GM18861 (cell line): Measurements from ENCODE around the gene MAP3K6.
"Not testable (repeated sequence)": the region's sequence is repeated elsewhere in the genome, so short reads cannot be mapped to it uniquely, and the experiment has no call there.

Source experiments
- ATAC-seq: cut with Tn5 transposase; IDR thresholded peaks from one replicate; pipeline ENCODE4 v1.9.1; 2021; ENCODE audit not compliant: unreplicated experiment

The MAP3K6 gene, protein sequence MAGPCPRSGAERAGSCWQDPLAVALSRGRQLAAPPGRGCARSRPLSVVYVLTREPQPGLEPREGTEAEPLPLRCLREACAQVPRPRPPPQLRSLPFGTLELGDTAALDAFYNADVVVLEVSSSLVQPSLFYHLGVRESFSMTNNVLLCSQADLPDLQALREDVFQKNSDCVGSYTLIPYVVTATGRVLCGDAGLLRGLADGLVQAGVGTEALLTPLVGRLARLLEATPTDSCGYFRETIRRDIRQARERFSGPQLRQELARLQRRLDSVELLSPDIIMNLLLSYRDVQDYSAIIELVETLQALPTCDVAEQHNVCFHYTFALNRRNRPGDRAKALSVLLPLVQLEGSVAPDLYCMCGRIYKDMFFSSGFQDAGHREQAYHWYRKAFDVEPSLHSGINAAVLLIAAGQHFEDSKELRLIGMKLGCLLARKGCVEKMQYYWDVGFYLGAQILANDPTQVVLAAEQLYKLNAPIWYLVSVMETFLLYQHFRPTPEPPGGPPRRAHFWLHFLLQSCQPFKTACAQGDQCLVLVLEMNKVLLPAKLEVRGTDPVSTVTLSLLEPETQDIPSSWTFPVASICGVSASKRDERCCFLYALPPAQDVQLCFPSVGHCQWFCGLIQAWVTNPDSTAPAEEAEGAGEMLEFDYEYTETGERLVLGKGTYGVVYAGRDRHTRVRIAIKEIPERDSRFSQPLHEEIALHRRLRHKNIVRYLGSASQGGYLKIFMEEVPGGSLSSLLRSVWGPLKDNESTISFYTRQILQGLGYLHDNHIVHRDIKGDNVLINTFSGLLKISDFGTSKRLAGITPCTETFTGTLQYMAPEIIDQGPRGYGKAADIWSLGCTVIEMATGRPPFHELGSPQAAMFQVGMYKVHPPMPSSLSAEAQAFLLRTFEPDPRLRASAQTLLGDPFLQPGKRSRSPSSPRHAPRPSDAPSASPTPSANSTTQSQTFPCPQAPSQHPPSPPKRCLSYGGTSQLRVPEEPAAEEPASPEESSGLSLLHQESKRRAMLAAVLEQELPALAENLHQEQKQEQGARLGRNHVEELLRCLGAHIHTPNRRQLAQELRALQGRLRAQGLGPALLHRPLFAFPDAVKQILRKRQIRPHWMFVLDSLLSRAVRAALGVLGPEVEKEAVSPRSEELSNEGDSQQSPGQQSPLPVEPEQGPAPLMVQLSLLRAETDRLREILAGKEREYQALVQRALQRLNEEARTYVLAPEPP (N-terminal part only)

DNA sequence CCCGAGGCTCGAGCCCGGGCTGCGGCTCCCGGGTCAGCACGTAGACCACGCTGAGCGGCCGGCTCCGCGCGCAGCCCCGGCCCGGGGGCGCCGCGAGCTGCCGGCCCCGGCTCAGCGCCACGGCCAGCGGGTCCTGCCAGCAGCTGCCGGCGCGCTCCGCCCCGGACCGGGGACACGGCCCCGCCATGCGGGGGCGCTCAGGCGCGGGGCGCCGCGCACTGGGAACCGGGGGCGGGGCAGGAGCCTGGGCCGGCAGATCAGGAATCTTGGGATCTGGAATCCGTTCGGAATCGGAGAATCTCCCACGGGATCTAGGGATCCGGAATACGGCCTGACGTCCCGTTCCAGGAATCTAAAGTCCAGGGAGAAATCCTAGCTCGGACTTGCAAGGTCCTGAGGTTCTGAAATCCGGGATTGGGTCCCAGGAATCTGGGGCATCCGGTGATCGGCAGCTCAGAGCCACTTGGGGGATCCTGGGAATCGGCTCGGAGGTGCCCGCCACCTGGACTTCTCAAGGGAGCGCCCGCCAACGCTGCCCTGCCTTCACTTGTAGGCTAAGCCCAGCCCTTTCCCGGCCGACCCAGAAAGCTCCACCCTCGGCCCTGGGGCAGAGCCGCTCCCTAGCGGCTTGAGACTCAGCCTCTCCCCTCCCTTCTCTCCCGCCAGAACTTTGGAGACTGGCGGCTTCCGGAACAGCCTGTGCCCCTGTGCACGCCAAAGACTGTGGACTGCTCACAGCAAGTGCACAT is at the start of gene MAP3K6:
Gene MAP3K6, minus strand, starts transcription at position 551 of the 749 bp plus-strand sequence. Its CDS starts 364 bp downstream, at position 187.
- no peak for ATAC-seq

DNA sequence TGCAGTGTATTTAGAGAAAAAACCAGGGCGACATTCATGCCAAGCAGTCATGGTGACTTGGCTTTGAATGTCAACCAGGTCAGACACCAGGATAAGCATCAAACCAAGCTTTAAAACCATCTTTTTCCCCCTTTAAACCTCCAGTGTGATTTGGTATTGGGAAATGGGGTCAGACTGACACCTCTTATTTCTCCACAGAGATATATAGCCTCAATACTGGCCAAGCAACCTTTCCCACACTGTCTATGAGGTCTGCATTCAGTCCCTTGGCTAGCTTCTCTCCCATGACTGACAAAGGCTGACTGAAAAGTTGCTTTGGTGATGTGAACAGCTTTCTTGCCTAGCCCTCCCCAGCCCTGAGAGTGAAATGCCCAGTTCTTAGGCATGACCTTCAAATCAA is 47.3 kb upstream of the MAP3K6 start:
- no peak for ATAC-seq

DNA sequence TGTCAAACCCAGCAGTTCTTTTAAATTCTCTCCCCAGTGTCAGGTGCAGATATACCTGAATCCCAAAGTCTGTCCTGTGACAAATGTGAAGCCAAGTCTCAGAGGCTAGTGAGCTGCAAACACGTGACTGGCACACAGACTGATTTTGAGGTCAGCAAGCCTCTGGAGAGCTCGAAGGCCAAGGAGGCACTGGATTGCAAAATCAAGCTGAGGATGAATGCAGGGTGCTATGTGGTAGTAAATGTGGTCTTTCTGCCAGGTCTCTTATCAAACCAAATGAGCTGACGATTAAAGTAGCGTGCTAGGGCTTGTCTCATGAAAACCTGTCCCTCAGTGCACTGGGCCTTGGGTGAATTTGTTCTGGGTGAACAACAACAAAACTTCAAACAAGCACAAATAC is 46.2 kb upstream of the MAP3K6 start:
- ATAC-seq, result no peak

DNA sequence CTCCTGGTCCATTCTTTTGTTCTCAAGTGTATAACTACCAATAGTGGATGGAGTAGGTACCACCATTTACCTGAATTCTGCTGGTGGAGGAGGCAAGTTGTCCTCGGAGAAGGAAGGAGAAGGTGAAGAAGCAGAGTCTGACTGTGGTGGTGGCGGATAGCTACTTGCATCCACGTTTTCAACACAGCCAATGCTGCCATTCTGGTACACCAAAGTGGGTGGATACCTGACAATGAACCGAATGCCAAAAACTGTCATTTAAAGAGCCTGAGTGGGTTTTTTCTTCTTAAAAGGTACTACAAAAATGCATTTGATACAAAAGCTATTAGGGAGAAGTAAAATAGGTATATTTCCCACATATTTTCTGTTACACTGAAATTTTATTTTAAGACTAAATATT is 45.7 kb upstream of the MAP3K6 start:
- no peak for ATAC-seq

DNA sequence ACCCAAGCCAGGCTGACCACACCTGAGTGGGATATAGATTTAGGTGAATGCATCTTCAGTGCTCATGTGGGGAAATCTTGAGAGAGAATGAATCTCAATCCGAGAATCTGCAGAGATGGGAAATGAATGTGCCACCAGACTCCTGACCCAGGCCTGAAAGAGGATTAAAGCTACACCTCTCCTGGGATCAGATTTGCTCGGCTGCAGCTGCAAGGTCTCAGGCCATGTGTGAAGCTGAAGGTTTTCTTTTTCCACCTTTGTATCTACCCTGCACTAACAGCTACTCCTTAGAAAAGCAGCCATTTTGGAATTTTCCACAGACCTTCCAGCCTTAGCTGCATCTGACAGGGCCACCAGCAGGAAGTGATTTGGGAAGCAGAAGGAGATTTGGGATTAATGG is 43.9 kb upstream of the MAP3K6 start:
- no peak for ATAC-seq

DNA sequence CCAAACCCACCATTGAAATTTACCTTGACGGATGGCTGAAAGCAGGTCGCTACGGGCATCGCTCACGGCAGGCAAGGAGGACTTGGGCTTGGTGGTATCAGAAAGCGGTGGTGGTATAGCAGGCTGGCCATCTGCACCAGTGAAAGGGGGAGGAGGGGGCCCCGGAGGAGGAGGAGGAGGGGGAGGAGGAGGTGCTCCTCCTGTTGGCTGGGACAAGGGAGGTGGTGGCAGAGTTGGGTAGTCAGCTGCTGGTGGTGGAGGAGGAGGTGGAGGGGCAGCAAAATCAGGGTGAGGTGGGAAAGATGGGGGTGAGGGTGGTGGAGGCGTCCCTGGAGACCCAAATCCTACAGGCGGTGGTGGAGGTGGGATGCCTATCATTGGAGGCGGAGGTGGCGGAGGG is 42.9 kb upstream of the MAP3K6 start:
- ATAC-seq, result no peak

DNA sequence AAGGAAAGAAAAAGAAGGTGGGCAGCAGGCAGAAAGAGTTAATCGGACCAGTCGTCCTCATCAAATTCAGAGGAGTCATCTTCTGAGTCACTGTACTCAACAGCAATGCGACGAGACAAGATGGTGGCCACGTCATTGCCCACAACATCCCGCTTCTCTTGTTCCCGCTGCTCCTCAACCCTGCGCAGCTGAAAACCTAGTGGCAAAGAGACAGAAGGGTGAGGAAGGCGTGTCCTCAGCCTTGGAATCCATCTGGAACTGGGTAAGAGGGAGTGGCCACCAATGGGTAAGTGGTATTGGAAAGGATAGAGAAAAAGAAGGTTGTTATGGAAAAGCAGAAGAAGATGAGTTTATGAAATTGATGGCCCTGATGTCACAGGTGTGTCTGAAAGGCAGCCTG is 41.4 kb upstream of the MAP3K6 start:
- no peak for ATAC-seq

DNA sequence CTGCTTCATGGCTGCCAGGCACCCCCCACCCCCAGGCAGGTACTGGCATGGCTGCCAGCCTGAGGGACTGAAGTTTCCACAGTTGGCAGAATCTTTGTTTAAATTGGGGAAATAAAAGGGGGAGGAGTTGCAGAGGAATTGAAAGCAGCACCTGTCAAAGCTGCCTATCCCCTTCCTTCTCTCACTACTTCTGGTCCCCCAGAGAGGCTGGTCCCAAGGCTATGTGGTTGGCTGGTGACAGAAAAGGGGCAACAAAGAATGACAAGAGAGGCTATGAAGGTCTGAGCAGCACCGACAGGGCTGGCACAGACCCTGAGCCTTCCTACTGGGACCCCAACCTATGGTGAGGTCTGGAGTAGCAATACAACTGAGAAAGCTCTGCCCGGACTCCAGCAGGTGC is 40.0 kb upstream of the MAP3K6 start:
- not testable (repeated sequence) for ATAC-seq

DNA sequence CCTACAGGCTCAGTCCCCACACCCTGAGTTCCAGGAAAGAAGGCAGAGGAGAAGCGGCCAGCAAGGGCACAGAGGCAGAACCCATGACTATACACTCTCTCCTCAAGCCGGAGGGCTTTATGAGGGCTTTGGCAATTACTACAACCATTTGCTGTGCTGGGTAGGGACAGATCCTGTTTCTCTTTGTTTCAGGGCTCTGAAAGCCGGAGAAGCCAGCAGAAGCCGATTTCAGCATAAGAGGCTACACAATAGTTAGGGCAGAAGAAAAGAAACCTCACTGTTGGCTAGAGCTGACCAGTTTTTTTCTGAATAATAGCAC is 39.6 kb upstream of the MAP3K6 start:
- no peak for ATAC-seq

DNA sequence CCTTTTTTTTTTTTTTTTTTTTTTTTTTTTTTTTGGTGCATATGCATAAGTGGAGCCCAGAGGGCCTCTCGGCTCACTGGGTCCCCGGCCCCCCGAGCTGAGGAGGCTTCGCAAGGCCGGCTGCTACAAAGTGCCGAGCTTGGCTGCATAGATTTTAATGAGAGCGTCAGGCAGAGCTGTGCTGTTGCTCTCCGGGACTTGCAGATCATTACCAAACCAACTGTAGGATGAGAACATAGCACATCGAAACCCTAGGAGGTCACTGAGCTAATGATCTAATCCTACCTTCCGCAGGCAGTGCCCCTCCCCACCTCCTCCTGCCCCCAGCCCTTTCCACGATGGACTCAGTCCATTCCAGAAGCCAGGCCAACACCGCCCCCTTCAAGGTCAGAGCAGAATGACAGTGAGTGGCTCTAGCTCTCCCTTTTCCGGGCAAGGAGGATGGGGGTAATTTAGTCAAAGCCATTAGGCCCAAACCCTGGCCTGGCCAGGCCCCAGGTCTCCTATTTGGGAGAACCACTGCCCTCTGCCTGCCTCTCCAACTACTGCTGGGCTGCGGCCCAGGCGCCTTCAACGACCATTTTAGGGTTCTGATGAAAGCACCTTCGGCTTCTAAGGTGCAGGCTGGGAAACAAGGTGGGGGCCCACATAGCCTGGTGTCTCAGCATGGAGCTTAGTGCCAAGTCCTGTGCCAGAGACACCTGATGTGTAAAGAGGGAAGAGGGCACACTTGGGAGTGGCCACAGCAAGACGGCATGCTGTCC is 39.0 kb upstream of the MAP3K6 start:
- not testable (repeated sequence) for ATAC-seq

DNA sequence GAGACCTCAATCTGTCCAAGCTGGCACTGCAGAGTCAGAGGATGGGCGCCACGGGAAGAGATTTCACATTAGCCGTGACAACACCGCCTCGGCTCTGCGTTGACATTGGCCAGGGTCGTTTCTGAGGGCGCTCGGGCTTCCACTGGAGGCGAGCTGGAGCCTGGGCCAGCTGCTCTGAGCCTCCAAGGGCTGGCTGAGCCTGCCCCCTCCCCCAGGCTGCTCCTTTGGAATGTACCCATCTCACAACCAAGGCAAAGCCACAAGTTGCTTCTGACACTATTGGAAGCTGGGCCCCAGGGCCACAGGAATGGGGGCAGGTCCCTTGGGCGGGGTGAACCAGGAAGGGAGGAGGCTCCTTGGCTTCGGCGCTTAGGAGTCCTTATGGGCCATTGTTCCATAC is 38.3 kb upstream of the MAP3K6 start:
- no peak for ATAC-seq

DNA sequence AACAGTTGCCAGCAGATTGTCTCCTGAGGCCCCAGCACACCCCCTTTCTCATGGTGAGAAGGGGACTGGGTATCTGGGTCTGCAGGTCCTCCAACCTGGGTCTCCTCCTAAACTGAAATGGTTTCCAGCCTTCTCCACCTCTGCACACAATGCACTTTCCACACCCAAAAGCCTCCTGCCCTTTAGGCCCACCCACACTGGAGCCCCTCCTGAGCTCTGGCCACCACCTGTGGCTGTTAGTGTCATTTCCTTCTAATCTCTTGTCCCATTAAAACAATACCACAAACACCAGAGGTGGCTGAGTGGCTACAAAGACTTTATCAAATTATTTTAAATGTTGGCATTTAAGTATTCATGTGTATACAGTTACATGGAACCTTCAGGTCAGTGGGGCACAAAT is 37.2 kb upstream of the MAP3K6 start:
- ATAC-seq, result no peak

DNA sequence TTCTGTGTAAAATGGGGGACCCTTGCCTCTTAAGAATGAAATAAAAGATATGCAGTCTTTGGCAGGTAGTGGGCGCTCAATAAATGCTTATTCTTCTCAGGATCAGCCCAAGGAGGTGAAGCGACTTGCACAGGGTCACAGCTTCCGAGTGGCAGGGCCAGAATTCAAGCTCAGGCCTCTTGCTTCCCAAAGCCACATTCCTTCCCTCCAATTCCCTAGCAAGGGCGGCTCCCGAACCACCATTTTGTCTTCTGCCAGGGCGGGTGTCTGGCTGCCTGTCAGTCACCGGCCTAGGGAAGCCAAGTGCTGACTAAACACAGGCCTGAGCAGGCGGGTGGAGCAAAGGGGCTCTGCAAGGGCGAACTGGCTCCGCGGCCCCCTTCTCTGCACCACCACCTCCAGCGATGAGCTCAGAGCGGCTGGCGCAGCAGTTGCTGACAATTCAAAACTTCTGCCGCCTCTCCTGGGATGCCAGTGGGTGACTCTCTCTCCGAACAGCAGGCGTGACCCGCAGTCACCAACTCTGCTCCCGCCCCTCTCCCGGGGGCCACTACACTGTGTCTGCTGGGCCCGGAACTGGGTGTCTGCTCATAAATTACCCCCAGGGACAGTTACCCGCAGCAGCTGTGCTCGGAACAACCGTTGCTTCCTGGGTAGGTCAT is 36.4 kb upstream of the MAP3K6 start:
- ATAC-seq, result peak; percentile 40

DNA sequence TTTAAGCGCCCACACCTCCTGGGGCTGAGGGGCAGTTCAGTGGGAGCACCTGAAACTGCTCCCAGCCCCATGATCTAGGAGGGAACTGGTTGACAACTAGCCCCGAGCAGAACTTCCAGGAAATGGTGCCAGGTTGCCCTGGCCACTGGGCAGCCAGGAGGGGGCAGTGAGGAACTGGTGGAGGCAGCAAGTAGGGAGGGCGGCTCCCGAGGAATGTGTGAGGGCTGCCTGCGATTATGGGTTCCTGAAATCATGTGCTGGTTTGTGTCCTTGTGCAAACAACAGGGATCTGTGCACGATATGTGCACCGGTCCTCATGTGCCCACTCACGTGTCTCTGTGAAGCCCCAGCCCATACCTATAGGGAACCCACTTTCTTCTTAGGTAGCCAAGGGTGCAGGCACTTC is 35.6 kb upstream of the MAP3K6 start:
- no peak for ATAC-seq

DNA sequence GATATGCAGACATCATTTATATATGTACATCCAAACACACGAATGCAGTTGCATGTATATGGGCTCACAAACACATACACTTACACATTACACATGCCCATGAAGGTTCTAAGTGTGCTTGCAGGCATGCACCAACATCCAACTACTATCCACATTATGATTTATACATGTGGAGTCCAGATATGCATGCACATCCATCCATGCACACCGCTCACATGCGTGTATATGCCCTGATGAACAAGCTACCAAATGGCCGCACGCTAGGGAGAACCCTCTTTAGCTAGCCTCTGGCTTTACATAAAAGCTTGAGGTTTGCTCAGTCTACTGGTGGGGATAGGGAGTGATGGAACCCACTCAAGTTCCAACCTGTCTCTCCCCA is 34.2 kb upstream of the MAP3K6 start:
- ATAC-seq, result no peak

DNA sequence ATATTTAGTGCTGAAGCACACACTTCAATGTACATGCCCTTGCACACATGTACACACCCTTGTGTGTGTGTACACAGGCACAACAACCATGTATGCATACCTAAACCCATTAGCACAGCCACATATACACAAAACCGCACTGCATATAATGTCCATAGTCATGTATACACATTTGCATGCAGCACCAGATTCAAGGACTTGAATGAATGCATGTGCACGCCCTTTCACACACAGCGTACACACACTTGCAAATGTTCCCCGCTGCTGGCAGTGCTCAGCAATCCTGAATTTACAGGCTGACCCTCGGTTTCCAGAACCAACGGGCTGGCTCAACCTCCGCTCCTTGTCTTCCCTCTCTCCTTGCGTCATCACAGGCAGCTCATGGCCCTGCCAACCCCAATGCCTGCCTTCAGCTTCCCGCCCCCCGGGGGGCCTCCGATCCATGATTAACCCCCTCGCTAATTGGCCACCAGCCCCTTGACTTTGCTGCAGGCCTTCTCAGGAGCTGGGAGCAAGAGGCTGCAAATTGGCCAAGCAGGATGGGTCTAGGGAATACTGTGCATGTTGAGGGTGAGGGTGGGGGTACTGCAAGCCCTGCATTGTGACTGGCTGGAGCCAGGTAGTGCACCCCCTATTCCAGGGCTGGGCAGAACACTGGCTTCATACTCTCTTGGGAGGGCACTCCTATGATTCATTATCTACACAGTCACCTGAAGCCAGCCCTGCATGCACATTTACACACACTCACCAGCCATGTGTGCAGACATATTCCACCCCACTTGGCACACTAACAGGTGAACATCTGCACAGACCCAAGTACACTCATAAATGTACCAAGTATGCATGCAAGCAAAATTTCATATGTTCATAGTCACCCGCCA is 33.6 kb upstream of the MAP3K6 start:
- ATAC-seq, result no peak

DNA sequence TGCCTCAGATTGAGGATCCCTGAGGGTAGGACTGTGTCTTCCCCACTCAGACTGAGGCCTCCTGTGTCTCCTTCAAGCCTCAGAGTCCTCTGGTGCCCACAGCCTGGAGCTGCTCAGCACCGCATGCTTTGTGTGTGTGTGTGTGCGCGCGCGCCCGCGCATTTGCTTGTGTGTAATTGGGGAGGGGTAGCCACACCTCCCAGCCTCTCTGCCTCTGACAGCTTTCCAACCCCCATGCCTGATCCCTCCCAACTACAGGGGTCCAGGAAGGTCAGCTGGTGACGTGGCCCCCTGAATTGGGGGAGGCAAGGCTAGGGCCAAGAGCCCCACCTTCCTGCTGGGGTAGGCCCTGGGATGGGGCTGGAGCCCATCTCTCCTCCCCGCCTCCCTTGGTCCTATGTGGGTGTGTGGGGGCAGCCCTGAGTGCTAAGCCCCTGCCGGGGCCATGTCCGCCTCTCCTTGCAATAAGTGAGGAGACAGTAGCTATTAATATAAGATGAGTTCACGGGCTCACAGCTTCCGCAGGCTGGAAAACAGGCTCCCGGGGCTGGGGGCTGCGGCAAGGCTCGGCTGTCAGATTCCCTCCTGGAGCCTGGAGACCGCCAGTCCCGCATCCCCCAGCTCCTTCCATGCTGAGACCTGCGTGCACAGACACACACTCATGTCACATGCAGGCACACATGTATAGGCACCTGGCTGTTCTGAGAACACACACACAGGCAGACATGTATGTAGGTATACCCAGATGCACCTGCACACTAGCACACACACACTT is 32.7 kb upstream of the MAP3K6 start:
- ATAC-seq, result no peak
